Gastrocnemius medialis (tissue), 4 donors: ENCODE measurements around the gene RAB6D. TPM values are rescaled to one million over a fixed set of nuclear protein-coding genes. Genes with fewer than 3 reads are reported as not detected.

Source experiments
- total RNA-seq, 4 donors: library from RNA; depleted of rRNA; stranded (reverse); fragments of >200 nt; gene quantifications; one replicate each; pipeline versions ENCODE4 v1.1.0 to v1.2.3, GENCODE V29; 2016

RAB6D gene
- total RNA-seq, 4 donors from 2014 or later, result not detected

Other genes with a start within 250 kb of the RAB6D start
- not detected for gene POTEE, start 154.6 kb downstream of the RAB6D start, total RNA-seq
- gene TUBA3D, start 112.0 kb upstream of the RAB6D start, total RNA-seq, result 1 to 10 TPM in 1 of 4 donors, not detected in 3; 1.4 TPM
- gene MZT2A, start 128.2 kb upstream of the RAB6D start, total RNA-seq, result 10 to 100 TPM; 24.2 to 36.1 (median 32.3) TPM
- under 1 TPM in 3 of 4 donors, not detected in 1; 0.24 to 0.46 (median 0.36) TPM for gene CCDC74A, start 163.7 kb upstream of the RAB6D start, total RNA-seq